Activated effector memory CD4-positive, alpha-beta T cell treated with anti-CD3 and anti-CD28 coated beads, Interleukin-2, amount 50 U/mL, for 16 hours (primary cell): Measurements from ENCODE around the gene MAP2K5.

Experiments
- DNase-seq: peaks from one replicate; pipeline ENCODE4 v3.0.0-alpha.2; 2020

Gene MAP2K5

GRCh38 chr15:67788986-67789385, 246.5 kb downstream of the MAP2K5 start:
- DNase-seq: no peak

GRCh38 chr15:67790610-67791319, 248.3 kb downstream of the MAP2K5 start:
- DNase-seq: no peak

GRCh38 chr15:67792250-67792942, 249.9 kb downstream of the MAP2K5 start:
- no peak for DNase-seq

- DNase-seq: no peak
These were observed 252.5 kb downstream of the MAP2K5 start for GRCh38 chr15:67794832-67795574.

GRCh38 chr15:67796196-67797127, 254.0 kb downstream of the MAP2K5 start:
- DNase-seq: no peak

GRCh38 chr15:67799801-67800205, 257.3 kb downstream of the MAP2K5 start:
- DNase-seq: no peak

GRCh38 chr15:67801142-67801541, 258.6 kb downstream of the MAP2K5 start:
- DNase-seq: no peak

GRCh38 chr15:67801926-67802914, 259.7 kb downstream of the MAP2K5 start:
- DNase-seq: no peak

- no peak for DNase-seq
These were observed 260.8 kb downstream of the MAP2K5 start for GRCh38 chr15:67803299-67803698.

GRCh38 chr15:67803996-67804843, 261.7 kb downstream of the MAP2K5 start:
- DNase-seq: peak; percentile 25

GRCh38 chr15:67805008-67805665, 262.6 kb downstream of the MAP2K5 start:
- DNase-seq: no peak

GRCh38 chr15:67805666-67806516, 263.4 kb downstream of the MAP2K5 start:
- DNase-seq: peak; percentile 38

- peak; percentile 31 for DNase-seq
These were observed 264.0 kb downstream of the MAP2K5 start for GRCh38 chr15:67806536-67806935.

- peak; percentile 51 for DNase-seq
These were observed 264.6 kb downstream of the MAP2K5 start for GRCh38 chr15:67807141-67807540.

GRCh38 chr15:67807836-67808235, 265.3 kb downstream of the MAP2K5 start:
- DNase-seq: peak; percentile 24

GRCh38 chr15:67808821-67809220, 266.3 kb downstream of the MAP2K5 start:
- DNase-seq: peak; percentile 43

- peak; percentile 28 for DNase-seq
These were observed 266.9 kb downstream of the MAP2K5 start for GRCh38 chr15:67809441-67809840.

- no peak for DNase-seq
These were observed 267.4 kb downstream of the MAP2K5 start for GRCh38 chr15:67809866-67810265.

GRCh38 chr15:67812241-67812644, 269.7 kb downstream of the MAP2K5 start:
- DNase-seq: peak; percentile 42
